Esophagus squamous epithelium (tissue), 4 donors: ENCODE data around the gene C2orf92.

Experiments
- POLR2A ChIP-seq, 4 donors: fragments of 450-650 bp; IDR thresholded peaks; one replicate each; pipeline ENCODE4 v1.6.1; 2017; ENCODE audit warnings: antibody characterized with exemption in 4 of 4, mild to moderate bottlenecking in 4 of 4, moderate library complexity in 3 of 4
- TF ChIP-seq, protein P1 (sequence below), 6 experiments: fragments of 450-650 bp in 4 of 6; fragments of 200-600 bp in 2 of 6; sonication (generic) in 2 of 6; IDR thresholded peaks; one replicate each; pipeline ENCODE4 v1.5.1; 2016 to 2019; ENCODE audit warnings: antibody characterized with exemption in 6 of 6, mild to moderate bottlenecking in 4 of 6, moderate library complexity in 4 of 6

DNA sequence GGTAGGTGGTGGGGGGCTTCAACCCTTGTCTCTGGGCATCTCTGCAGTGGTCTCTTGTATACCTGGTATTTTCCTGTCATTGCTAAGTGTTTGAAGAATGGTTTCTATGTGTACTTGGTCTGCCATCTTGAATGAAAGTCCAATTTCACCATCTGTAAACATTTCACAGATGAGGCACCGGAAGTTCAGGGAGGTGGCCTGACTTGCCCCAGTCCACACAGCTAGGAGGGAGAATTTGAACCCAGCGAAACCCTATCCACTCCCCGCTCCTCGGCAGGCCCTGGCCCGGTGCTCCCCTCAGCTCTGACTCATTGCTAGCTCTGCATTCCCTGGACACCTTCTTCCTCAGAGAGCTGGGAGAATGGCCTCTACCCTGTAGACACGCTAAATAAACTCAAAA is 74.4 kb downstream of the C2orf92 start:
- no peak for TF ChIP-seq POLR2A (IDR thresholded peaks at IDR 0.05)
- TF ChIP-seq, protein P1, sequence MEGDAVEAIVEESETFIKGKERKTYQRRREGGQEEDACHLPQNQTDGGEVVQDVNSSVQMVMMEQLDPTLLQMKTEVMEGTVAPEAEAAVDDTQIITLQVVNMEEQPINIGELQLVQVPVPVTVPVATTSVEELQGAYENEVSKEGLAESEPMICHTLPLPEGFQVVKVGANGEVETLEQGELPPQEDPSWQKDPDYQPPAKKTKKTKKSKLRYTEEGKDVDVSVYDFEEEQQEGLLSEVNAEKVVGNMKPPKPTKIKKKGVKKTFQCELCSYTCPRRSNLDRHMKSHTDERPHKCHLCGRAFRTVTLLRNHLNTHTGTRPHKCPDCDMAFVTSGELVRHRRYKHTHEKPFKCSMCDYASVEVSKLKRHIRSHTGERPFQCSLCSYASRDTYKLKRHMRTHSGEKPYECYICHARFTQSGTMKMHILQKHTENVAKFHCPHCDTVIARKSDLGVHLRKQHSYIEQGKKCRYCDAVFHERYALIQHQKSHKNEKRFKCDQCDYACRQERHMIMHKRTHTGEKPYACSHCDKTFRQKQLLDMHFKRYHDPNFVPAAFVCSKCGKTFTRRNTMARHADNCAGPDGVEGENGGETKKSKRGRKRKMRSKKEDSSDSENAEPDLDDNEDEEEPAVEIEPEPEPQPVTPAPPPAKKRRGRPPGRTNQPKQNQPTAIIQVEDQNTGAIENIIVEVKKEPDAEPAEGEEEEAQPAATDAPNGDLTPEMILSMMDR (IDR thresholded peaks at IDR 0.05) = no peak
